ENCODE results near the gene PCNT.
"Not testable (repeated sequence)": the region's sequence is repeated elsewhere in the genome, so short reads cannot be mapped to it uniquely, and the experiment has no call there.

Gene PCNT

GRCh38 chr21:46442938-46443337 lies 119.0 kb downstream of the PCNT start:
- H3K4me3 ChIP-seq (ENCODE audit: low read depth, low read length), result no peak overlapping the region

GRCh38 chr21:46443910-46444309 lies 120.0 kb downstream of the PCNT start:
- H3K4me3 ChIP-seq (ENCODE audit: low read depth, low read length), result no peak overlapping the region

GRCh38 chr21:46448108-46448507 lies 124.2 kb downstream of the PCNT start:
- H3K4me3 ChIP-seq (ENCODE audit: low read depth, low read length), result no peak overlapping the region

- H3K4me3 ChIP-seq (ENCODE audit: low read depth, low read length), result not testable (repeated sequence)
These were observed 124.9 kb downstream of the PCNT start for GRCh38 chr21:46448855-46449254.

GRCh38 chr21:46452710-46453109 lies 128.8 kb downstream of the PCNT start:
- no peak overlapping the region for H3K4me3 ChIP-seq (ENCODE audit: low read depth, low read length)

GRCh38 chr21:46454142-46454541 lies 130.2 kb downstream of the PCNT start:
- H3K4me3 ChIP-seq (ENCODE audit: low read depth, low read length), result no peak overlapping the region

GRCh38 chr21:46454634-46455390 lies 130.9 kb downstream of the PCNT start:
- H3K4me3 ChIP-seq (ENCODE audit: low read depth, low read length), result no peak overlapping the region

GRCh38 chr21:46455575-46456385 lies 131.8 kb downstream of the PCNT start:
- no peak overlapping the region for H3K4me3 ChIP-seq (ENCODE audit: low read depth, low read length)

GRCh38 chr21:46456750-46457149 lies 132.8 kb downstream of the PCNT start:
- H3K4me3 ChIP-seq (ENCODE audit: low read depth, low read length), result no peak overlapping the region

- peak overlapping the region; percentile 88 for H3K4me3 ChIP-seq (ENCODE audit: low read depth, low read length)
These were observed 133.9 kb downstream of the PCNT start for GRCh38 chr21:46457801-46458314.

- peak within 1 kb of the TSS; percentile 88 for H3K4me3 ChIP-seq (ENCODE audit: low read depth, low read length)
These were observed 134.5 kb downstream of the PCNT start, which contains the start of gene DIP2A for GRCh38 chr21:46458315-46459023. TSS of gene DIP2A (plus strand) at chr21:46458891. CDS start at chr21:46459132, 241 bp downstream.

- H3K4me3 ChIP-seq (ENCODE audit: low read depth, low read length), result peak overlapping the region; percentile 79
These were observed 135.0 kb downstream of the PCNT start for GRCh38 chr21:46459024-46459355.

- peak overlapping the region; percentile 79 for H3K4me3 ChIP-seq (ENCODE audit: low read depth, low read length)
These were observed 135.6 kb downstream of the PCNT start for GRCh38 chr21:46459356-46460112.

GRCh38 chr21:46461909-46462308 lies 138.0 kb downstream of the PCNT start:
- no peak overlapping the region for H3K4me3 ChIP-seq (ENCODE audit: low read depth, low read length)

GRCh38 chr21:46465153-46465552 lies 141.2 kb downstream of the PCNT start:
- H3K4me3 ChIP-seq (ENCODE audit: low read depth, low read length), result not testable (repeated sequence)

GRCh38 chr21:46465651-46466050 lies 141.7 kb downstream of the PCNT start:
- H3K4me3 ChIP-seq (ENCODE audit: low read depth, low read length), result no peak overlapping the region

- no peak overlapping the region for H3K4me3 ChIP-seq (ENCODE audit: low read depth, low read length)
These were observed 144.3 kb downstream of the PCNT start for GRCh38 chr21:46468108-46468774.

GRCh38 chr21:46469275-46469674 lies 145.3 kb downstream of the PCNT start:
- no peak overlapping the region for H3K4me3 ChIP-seq (ENCODE audit: low read depth, low read length)

GRCh38 chr21:46471514-46471913 lies 147.6 kb downstream of the PCNT start:
- no peak overlapping the region for H3K4me3 ChIP-seq (ENCODE audit: low read depth, low read length)

- no peak overlapping the region for H3K4me3 ChIP-seq (ENCODE audit: low read depth, low read length)
These were observed 148.3 kb downstream of the PCNT start for GRCh38 chr21:46472246-46472645.
